Ascending aorta (tissue), 2 donors: ENCODE results near the gene MBOAT7. TPM values are rescaled to one million over a fixed set of nuclear protein-coding genes. Genes with fewer than 3 reads are reported as not detected.

Experiments used
- DNase-seq, 2 donors: peaks; one replicate each; pipeline ENCODE4 v3.0.0-alpha.2; 2019; ENCODE audit warnings: low spot score in 2 of 2
- H3K27ac ChIP-seq, 2 donors: fragments of 200-600 bp; sonication (generic); one replicate each; pipeline ENCODE4 v1.5.1; 2016 to 2017; ENCODE audit warnings: mild to moderate bottlenecking in 1 of 2
- H3K27me3 ChIP-seq: fragments of 200-600 bp; sonication (generic); one replicate; pipeline ENCODE4 v1.5.1; 2017
- H3K36me3 ChIP-seq, 2 donors: fragments of 200-600 bp; sonication (generic); one replicate each; pipeline ENCODE4 v1.5.1; 2016
- H3K4me1 ChIP-seq, 2 donors: fragments of 200-600 bp; sonication (generic); one replicate each; pipeline ENCODE4 v1.5.1; 2016 to 2017; ENCODE audit warnings: mild to moderate bottlenecking in 1 of 2
- H3K4me3 ChIP-seq, 2 donors: fragments of 200-600 bp; sonication (generic); one replicate each; pipeline ENCODE4 v1.5.1; 2016 to 2017; ENCODE audit warnings: mild to moderate bottlenecking in 1 of 2
- H3K9me3 ChIP-seq, 2 donors: fragments of 200-600 bp; sonication (generic); one replicate each; pipeline ENCODE4 v1.5.1; 2016
- intact Hi-C: fragments of 100-400 bp; cut with DNase I; formaldehyde crosslinking; loops from one replicate; pipeline ENCODE4 v1.15.1; 2023
- total RNA-seq: library from RNA; depleted of rRNA; stranded (reverse); fragments of >200 nt; gene quantifications from one replicate; pipeline ENCODE4 v1.1.0, GENCODE V29; 2016
- TF ChIP-seq, protein P1 (sequence below), 3 experiments: fragments of 200-600 bp in 2 of 3; fragments of 450-650 bp in 1 of 3; sonication (generic) in 2 of 3; IDR thresholded peaks; one replicate each; pipeline ENCODE4 v1.5.1; 2016 to 2019; ENCODE audit warnings: antibody characterized with exemption in 3 of 3, mild to moderate bottlenecking in 1 of 3, moderate library complexity in 1 of 3

The MBOAT7 gene
- total RNA-seq, 1 donor from 2014 or later: 56.1 TPM

DNA sequence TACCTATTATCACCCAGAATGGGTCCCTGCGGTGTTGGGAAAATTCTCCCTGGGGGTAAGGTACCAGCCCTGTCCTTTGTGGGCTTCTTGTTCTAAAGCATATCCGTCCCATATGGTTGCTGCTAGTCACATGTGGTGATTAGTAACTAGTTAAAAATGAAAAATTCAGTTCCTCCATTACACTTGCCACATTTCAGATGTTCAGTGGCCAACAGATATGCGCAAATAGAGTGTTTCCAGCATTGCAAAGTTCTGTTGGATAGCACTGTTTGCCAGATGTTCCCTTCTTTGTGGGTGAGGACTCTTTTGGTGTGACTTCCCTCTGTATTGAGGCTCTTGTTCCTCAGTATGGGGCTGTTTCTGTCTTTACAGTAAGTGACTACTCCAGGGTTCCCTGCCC is 48.0 kb downstream of the MBOAT7 start:
- intact Hi-C loops: no loop called here
- H3K4me3 ChIP-seq: no peak overlapping the region
- H3K27me3 ChIP-seq: no peaks in the 10 kb centered on the region
- peaks cover 36 to 41% of the 10 kb centered on the region in 2 donors for H3K36me3 ChIP-seq
- no peak overlapping the region for H3K27ac ChIP-seq
- H3K4me1 ChIP-seq: peaks cover 0 to 10% of the 10 kb centered on the region in 2 donors
- no peak for DNase-seq
- no peaks in the 10 kb centered on the region for H3K9me3 ChIP-seq
- TF ChIP-seq, protein P1, sequence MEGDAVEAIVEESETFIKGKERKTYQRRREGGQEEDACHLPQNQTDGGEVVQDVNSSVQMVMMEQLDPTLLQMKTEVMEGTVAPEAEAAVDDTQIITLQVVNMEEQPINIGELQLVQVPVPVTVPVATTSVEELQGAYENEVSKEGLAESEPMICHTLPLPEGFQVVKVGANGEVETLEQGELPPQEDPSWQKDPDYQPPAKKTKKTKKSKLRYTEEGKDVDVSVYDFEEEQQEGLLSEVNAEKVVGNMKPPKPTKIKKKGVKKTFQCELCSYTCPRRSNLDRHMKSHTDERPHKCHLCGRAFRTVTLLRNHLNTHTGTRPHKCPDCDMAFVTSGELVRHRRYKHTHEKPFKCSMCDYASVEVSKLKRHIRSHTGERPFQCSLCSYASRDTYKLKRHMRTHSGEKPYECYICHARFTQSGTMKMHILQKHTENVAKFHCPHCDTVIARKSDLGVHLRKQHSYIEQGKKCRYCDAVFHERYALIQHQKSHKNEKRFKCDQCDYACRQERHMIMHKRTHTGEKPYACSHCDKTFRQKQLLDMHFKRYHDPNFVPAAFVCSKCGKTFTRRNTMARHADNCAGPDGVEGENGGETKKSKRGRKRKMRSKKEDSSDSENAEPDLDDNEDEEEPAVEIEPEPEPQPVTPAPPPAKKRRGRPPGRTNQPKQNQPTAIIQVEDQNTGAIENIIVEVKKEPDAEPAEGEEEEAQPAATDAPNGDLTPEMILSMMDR (IDR thresholded peaks at IDR 0.05): no peak

DNA sequence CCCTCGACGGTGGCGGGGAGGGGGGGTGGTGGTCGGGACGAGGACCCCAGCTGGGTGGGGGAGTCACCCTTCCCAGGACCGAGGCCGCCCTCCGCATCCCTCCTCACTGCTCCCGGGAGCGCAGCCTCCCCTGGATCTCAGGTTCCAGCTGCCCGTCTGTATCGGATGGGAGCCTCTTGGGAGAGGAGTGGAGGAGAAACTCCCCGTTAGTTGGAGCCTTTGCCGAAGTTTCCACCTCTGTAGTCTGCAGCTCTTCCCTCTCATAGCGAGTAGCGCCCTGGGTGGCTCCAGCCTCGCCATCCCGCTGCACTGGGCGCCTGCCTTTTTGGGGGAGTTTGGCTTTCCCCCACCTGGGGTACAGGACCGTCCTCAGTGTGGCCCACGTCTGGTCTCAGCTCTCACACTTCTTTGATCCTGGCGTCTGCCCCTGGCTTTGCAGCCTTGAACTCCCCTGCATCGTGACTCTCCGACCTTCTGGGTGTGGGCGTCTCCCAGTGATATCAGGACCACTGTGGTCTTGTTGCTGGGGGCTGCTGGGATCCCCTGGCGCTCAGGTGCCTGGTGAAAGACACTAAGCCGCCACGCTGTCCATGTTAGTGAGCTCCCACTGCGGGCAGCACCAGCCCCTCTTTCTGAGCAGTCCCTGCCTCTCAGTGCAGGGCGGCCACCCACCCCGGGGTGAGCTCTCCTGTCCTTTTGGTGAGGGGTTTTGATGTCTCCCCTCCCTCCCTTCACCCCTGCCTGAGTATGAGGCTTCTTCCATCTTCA is 50.7 kb downstream of the MBOAT7 start:
- peak overlapping the region; percentile 95 to 98 for H3K4me3 ChIP-seq
- peaks cover 0 to 15% of the 10 kb centered on the region in 2 donors for H3K4me1 ChIP-seq
- H3K9me3 ChIP-seq: no peaks in the 10 kb centered on the region
- H3K36me3 ChIP-seq: peaks cover 10 to 15% of the 10 kb centered on the region in 2 donors
- peak overlapping the region; percentile 96 to 98 for H3K27ac ChIP-seq
- intact Hi-C loops: no loop called here
- no peak for DNase-seq
- H3K27me3 ChIP-seq: no peaks in the 10 kb centered on the region
- TF ChIP-seq, protein P1 (IDR thresholded peaks at IDR 0.05): no peak

DNA sequence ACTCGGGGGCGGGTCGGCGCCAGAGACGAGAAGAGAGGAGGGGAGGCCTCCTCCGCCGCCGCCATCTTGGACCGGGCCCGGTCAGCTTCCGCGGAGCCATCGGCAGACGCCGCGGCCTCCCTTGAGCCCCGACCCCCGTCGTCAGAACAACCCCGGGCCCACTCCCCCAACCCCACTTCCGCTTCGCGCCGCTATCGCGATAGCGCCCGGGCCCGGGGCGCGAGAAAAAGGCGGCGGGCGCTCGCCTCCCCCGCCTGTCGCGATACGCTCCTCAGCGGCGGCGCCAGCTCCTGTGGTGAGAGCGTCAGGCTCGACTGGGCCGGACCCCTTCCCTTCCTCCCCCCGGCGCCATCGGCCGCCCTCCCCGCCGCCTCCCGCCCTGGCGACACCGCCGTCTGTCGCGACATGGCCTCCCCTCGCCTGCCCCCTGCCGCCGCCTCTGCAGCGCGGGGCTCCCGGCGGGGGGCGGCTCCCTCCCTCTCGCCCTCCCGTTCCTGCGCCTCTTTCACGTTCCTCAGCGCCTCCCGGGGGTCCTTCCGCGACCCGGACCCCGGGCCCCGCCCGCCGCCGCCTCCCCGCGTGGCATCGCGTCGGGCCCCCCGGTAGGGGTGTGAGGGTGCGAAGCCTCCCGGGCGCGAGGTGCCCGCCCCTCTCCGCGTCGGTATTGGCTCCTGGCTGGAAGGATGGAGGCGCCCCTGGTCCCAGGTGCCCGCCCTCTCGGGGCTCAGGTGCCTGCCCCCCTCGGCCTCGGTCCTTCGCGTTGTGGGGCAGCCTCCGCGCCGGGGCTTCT is 51.5 kb downstream of the MBOAT7 start, which contains the start of gene CNOT3:
CNOT3 (plus strand) TSS at position 64 of the 790 bp plus-strand sequence. CDS start 5,217 bp downstream, outside the sequence.
- TF ChIP-seq, protein P1 (IDR thresholded peaks at IDR 0.05): no peak
- H3K4me1 ChIP-seq: peaks cover 0 to 15% of the 10 kb centered on the region in 2 donors
- intact Hi-C loops: loop anchor here (1.0 kb wide), 7 partner anchors 21 to 326 kb away; partner anchors contain the start of genes LENG1, LENG8, MYADM and NDUFA3
- H3K27ac ChIP-seq: peak within 1 kb of the TSS; percentile 96 to 98
- no peaks in the 10 kb centered on the region for H3K9me3 ChIP-seq
- no peaks in the 10 kb centered on the region for H3K27me3 ChIP-seq
- no peak for DNase-seq
- H3K36me3 ChIP-seq: peaks cover 2 to 10% of the 10 kb centered on the region in 2 donors
- H3K4me3 ChIP-seq: peak within 1 kb of the TSS; percentile 95 to 98

DNA sequence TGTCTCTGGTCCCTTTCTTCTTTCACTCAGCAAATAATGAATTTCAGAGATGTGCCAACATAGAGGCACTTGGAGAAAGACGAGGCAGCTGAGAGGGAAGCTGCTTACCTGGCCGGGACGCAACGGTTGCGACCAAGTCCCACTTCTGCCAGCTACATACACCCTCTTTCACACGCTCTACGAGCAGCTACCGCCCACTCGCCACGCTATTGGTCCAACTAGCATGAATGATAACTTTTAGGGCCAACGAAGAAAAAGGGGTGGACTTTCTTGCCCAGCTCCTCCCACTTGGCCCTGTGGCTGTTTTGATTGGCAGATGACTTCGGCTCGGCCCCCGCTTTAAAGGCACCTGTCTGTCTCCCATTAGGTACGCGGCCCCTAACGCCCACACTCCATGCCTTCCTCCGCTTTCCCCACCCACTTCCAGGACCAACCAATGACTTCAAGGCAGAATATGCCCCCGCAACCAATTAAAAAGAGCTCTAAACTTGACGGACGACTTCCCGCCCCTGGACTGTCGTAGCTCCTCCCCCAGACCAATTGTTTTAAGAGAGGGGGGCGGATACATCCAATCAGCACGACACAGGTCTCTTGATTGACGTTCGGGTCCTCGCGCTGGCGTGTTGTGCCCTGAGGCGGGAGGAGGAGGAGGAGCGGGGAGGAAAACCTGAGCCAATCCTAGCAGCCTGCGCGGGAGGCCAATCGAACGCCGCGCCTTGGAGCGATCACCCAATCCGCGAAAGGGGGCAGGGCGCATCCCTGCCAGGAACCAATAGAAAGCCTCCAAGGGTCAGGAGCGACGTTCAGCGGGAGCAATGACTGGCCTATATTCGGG is 52.3 kb downstream of the MBOAT7 start:
- Histone ChIP-seq H3K4me1 (peaks cover 0 to 15% of the 10 kb centered on the region in 2 donors), H3K9me3 (no peaks in the 10 kb centered on the region), H3K36me3 (peaks cover 0 to 7% of the 10 kb centered on the region in 2 donors), H3K4me3 (peak overlapping the region; percentile 95 to 98), H3K27me3 (no peaks in the 10 kb centered on the region), H3K27ac (peak overlapping the region; percentile 96 to 98)
- DNase-seq: peak; percentile 100
- TF ChIP-seq, protein P1 (IDR thresholded peaks at IDR 0.05): no peak
- intact Hi-C loops: loop anchor here (1.0 kb wide), 7 partner anchors 22 to 327 kb away; partner anchors contain the start of genes LENG1, LENG8, MYADM and NDUFA3
